ENCODE results near the gene DNAAF2. TPM values are rescaled to one million over a fixed set of nuclear protein-coding genes. Genes with fewer than 3 reads are reported as not detected.
"Not testable (repeated sequence)": the region's sequence is repeated elsewhere in the genome, so short reads cannot be mapped to it uniquely, and the experiment has no call there.

The DNAAF2 gene
- total RNA-seq, 4 donors from 2014 or later = 7.5 to 11.8 (median 9.5) TPM

GRCh38 chr14:49659526-49660455 is 24.7 kb upstream of the DNAAF2 start:
- no peak overlapping the region for H3K4me3 ChIP-seq
- H3K27ac ChIP-seq = no peak overlapping the region
- DNase-seq (ENCODE audit: low spot score in 2 of 2) = no peak
- no peak for TF ChIP-seq CTCF (IDR thresholded peaks at IDR 0.05)
- TF ChIP-seq EP300 (IDR thresholded peaks at IDR 0.05) = no peak
- TF ChIP-seq POLR2A (IDR thresholded peaks at IDR 0.05) = no peak
- TF ChIP-seq POLR2AphosphoS5 (IDR thresholded peaks at IDR 0.05) = no peak
- H3K27me3 ChIP-seq = no peaks in the 10 kb centered on the region
- H3K36me3 ChIP-seq = no peaks in the 10 kb centered on the region
- H3K4me1 ChIP-seq = peaks cover 3% of the 10 kb centered on the region
- WGBS = 87% methylated on average over 2 of the region's 2 CpGs
- no peaks in the 10 kb centered on the region for H3K9me3 ChIP-seq

GRCh38 chr14:49657500-49657899 is 22.5 kb upstream of the DNAAF2 start:
- DNase-seq (ENCODE audit: low spot score in 2 of 2); H3K27ac ChIP-seq; H3K4me1 ChIP-seq; H3K27me3 ChIP-seq; H3K9me3 ChIP-seq; H3K4me3 ChIP-seq; H3K36me3 ChIP-seq: not testable (repeated sequence)
- 85% methylated on average over 6 of the region's 6 CpGs for WGBS

- no peak for DNase-seq (ENCODE audit: low spot score in 2 of 2)
- Histone ChIP-seq H3K27ac (no peak overlapping the region), H3K4me1 (peaks cover 3% of the 10 kb centered on the region), H3K9me3 (no peaks in the 10 kb centered on the region), H3K27me3 (no peaks in the 10 kb centered on the region), H3K4me3 (no peak overlapping the region), H3K36me3 (peaks cover 3% of the 10 kb centered on the region)
- 94% methylated on average over 3 of the region's 3 CpGs for whole genome bisulfite sequencing
- TF ChIP-seq POLR2A (IDR thresholded peaks at IDR 0.05) (no peak), POLR2AphosphoS5 (IDR thresholded peaks at IDR 0.05) (no peak), CTCF (IDR thresholded peaks at IDR 0.05) (no peak), EP300 (IDR thresholded peaks at IDR 0.05) (no peak)
Observed at GRCh38 chr14:49654511-49654910, 19.5 kb upstream of the DNAAF2 start.

- H3K9me3 ChIP-seq = no peaks in the 10 kb centered on the region
- peaks cover 3% of the 10 kb centered on the region for H3K36me3 ChIP-seq
- no peaks in the 10 kb centered on the region for H3K27me3 ChIP-seq
- no peak overlapping the region for H3K4me3 ChIP-seq
- no peak overlapping the region for H3K27ac ChIP-seq
- no peaks in the 10 kb centered on the region for H3K4me1 ChIP-seq
- 96% methylated on average over 6 of the region's 6 CpGs for WGBS
- no peak for DNase-seq (ENCODE audit: low spot score in 2 of 2)
- TF ChIP-seq CTCF (IDR thresholded peaks at IDR 0.05) (no peak), EP300 (IDR thresholded peaks at IDR 0.05) (no peak), POLR2AphosphoS5 (IDR thresholded peaks at IDR 0.05) (no peak)
Observed at GRCh38 chr14:49653508-49653907, 18.5 kb upstream of the DNAAF2 start.

GRCh38 chr14:49642163-49642562 is 7.1 kb upstream of the DNAAF2 start:
- no peak overlapping the region for H3K4me3 ChIP-seq
- no peak for TF ChIP-seq CTCF (IDR thresholded peaks at IDR 0.05)
- no peak for TF ChIP-seq POLR2A (IDR thresholded peaks at IDR 0.05)
- TF ChIP-seq POLR2AphosphoS5 (IDR thresholded peaks at IDR 0.05) = no peak
- no peak for TF ChIP-seq EP300 (IDR thresholded peaks at IDR 0.05)
- H3K27ac ChIP-seq = no peak overlapping the region
- peaks cover 10% of the 10 kb centered on the region for H3K4me1 ChIP-seq
- H3K27me3 ChIP-seq = no peaks in the 10 kb centered on the region
- DNase-seq (ENCODE audit: low spot score in 2 of 2) = no peak
- H3K9me3 ChIP-seq = no peaks in the 10 kb centered on the region
- no peaks in the 10 kb centered on the region for H3K36me3 ChIP-seq

Data from suprapubic skin (tissue), 4 donors.